ENCODE results near the gene KRTAP10-9. TPM values are rescaled to one million over a fixed set of nuclear protein-coding genes. Genes with fewer than 3 reads are reported as not detected.

The KRTAP10-9 gene
- total RNA-seq, 1 experiment from 2014 or later, result not detected

GRCh38 chr21:44650265-44650972, 23.5 kb downstream of the KRTAP10-9 start:
- no peaks in the 10 kb centered on the region for H3K4me1 ChIP-seq
- Mint-ChIP-seq H3K4me3 (ENCODE audit: unreplicated experiment) (no peak overlapping the region), H3K4me1 (ENCODE audit: low read depth, unreplicated experiment) (no peaks in the 10 kb centered on the region), H3K27ac (ENCODE audit: unreplicated experiment) (no peak overlapping the region), H3K36me3 (ENCODE audit: insufficient read depth, unreplicated experiment) (no peaks in the 10 kb centered on the region), H3K9me3 (ENCODE audit: unreplicated experiment) (peaks cover 7% of the 10 kb centered on the region), H3K27me3 (ENCODE audit: insufficient read depth, unreplicated experiment) (no peaks in the 10 kb centered on the region)
- no peak for TF ChIP-seq CTCF (IDR thresholded peaks at IDR 0.05; ENCODE audit: insufficient read depth in 1 of 2, low read depth in 1 of 2, low read length in 1 of 2, severe bottlenecking in 1 of 2, unreplicated experiment in 1 of 2)
- H3K9me3 ChIP-seq, result peaks cover 3% of the 10 kb centered on the region; the same call in 1 of the 2 replicates
- H3K27me3 ChIP-seq (replicated peaks; ENCODE audit: control insufficient read depth, insufficient read depth, low read length), result no peaks in the 10 kb centered on the region
- DNase-seq, result no peak
- CTCF ChIA-PET, result no interaction called here
- H3K4me3 ChIP-seq (ENCODE audit: low read depth, low read length), result no peak overlapping the region
- H3K36me3 ChIP-seq (ENCODE audit: control insufficient read depth, insufficient read depth, low read length), result no peaks in the 10 kb centered on the region
- no TSS peak for BruUV-seq (replicated peaks)
- intact Hi-C loops (cut with micrococcal nuclease; ENCODE audit: unreplicated experiment), result no loop called here
- POLR2A ChIA-PET, result no interaction called here

- no TSS peak for BruUV-seq (replicated peaks)
- Mint-ChIP-seq H3K27ac (ENCODE audit: unreplicated experiment) (no peak overlapping the region), H3K9me3 (ENCODE audit: unreplicated experiment) (peaks cover 6% of the 10 kb centered on the region), H3K4me1 (ENCODE audit: low read depth, unreplicated experiment) (no peaks in the 10 kb centered on the region), H3K36me3 (ENCODE audit: insufficient read depth, unreplicated experiment) (no peaks in the 10 kb centered on the region), H3K27me3 (ENCODE audit: insufficient read depth, unreplicated experiment) (no peaks in the 10 kb centered on the region), H3K4me3 (ENCODE audit: unreplicated experiment) (no peak overlapping the region)
- DNase-seq, result no peak
- Histone ChIP-seq H3K4me1 (no peaks in the 10 kb centered on the region), H3K9me3 (no peaks in the 10 kb centered on the region), H3K4me3 (ENCODE audit: low read depth, low read length) (no peak overlapping the region), H3K36me3 (ENCODE audit: control insufficient read depth, insufficient read depth, low read length) (no peaks in the 10 kb centered on the region), H3K27me3 (replicated peaks; ENCODE audit: control insufficient read depth, insufficient read depth, low read length) (no peaks in the 10 kb centered on the region)
- TF ChIP-seq CTCF (IDR thresholded peaks at IDR 0.05; ENCODE audit: insufficient read depth in 1 of 2, low read depth in 1 of 2, low read length in 1 of 2, severe bottlenecking in 1 of 2, unreplicated experiment in 1 of 2), result no peak
- intact Hi-C loops (cut with micrococcal nuclease; ENCODE audit: unreplicated experiment), result no loop called here
- CTCF ChIA-PET, result interaction anchor here (0.7 kb wide), 1 partner anchor 85 kb away, joined by 5 read pairs; no protein-coding TSS in a partner anchor
- POLR2A ChIA-PET, result no interaction called here
These were observed 24.2 kb downstream of the KRTAP10-9 start for GRCh38 chr21:44650973-44651675.

GRCh38 chr21:44653123-44653522, 26.2 kb downstream of the KRTAP10-9 start:
- DNase-seq, result peak in 1 of 2 experiments; percentile 5
- no peaks in the 10 kb centered on the region for H3K9me3 Mint-ChIP-seq (ENCODE audit: unreplicated experiment)
- H3K4me3 Mint-ChIP-seq (ENCODE audit: unreplicated experiment), result no peak overlapping the region
- Histone ChIP-seq H3K4me1 (no peaks in the 10 kb centered on the region), H3K4me3 (ENCODE audit: low read depth, low read length) (no peak overlapping the region), H3K36me3 (ENCODE audit: control insufficient read depth, insufficient read depth, low read length) (no peaks in the 10 kb centered on the region), H3K9me3 (no peaks in the 10 kb centered on the region), H3K27me3 (replicated peaks; ENCODE audit: control insufficient read depth, insufficient read depth, low read length) (no peaks in the 10 kb centered on the region)
- H3K27ac Mint-ChIP-seq (ENCODE audit: unreplicated experiment), result no peak overlapping the region
- POLR2A ChIA-PET, result no interaction called here
- H3K36me3 Mint-ChIP-seq (ENCODE audit: insufficient read depth, unreplicated experiment), result no peaks in the 10 kb centered on the region
- no peak for TF ChIP-seq CTCF (IDR thresholded peaks at IDR 0.05; ENCODE audit: insufficient read depth in 1 of 2, low read depth in 1 of 2, low read length in 1 of 2, severe bottlenecking in 1 of 2, unreplicated experiment in 1 of 2)
- intact Hi-C loops (cut with micrococcal nuclease; ENCODE audit: unreplicated experiment), result no loop called here
- CTCF ChIA-PET, result interaction anchor here (0.8 kb wide), 1 partner anchor 143 kb away, joined by 3 read pairs; no protein-coding TSS in a partner anchor
- no peaks in the 10 kb centered on the region for H3K4me1 Mint-ChIP-seq (ENCODE audit: low read depth, unreplicated experiment)
- BruUV-seq (replicated peaks), result no TSS peak
- H3K27me3 Mint-ChIP-seq (ENCODE audit: insufficient read depth, unreplicated experiment), result no peaks in the 10 kb centered on the region

Data from Caco-2 (cell line).